ENCODE results near the gene TACO1. TPM values are rescaled to one million over a fixed set of nuclear protein-coding genes. Genes with fewer than 3 reads are reported as not detected.
A peak's percentile ranks its signal among the peaks of the same experiment; 100 is the strongest.

Gene TACO1
- total RNA-seq, 3 donors from 2014 or later (not counting 1 experiment from before 2014, with no cell fraction given), result 7.1 to 10.9 (median 9.2) TPM

DNA sequence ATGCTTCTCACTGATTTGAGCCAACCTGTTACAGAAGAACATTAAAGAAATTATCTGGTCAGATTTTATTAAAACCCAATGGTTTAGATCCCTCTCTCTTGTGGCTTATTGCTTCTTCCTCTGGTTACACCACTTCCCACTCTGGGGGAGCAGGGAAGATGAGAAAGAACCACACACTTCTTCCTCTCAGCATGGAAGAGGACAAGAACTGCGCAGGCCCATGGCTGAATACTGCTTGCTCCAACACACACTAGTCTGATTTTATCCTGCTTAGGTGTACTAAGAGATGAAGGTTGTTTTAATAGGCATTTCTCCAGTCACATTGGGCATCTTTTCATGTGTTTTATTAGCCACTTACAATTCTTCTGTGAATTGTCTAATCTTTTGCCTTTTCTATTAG lies 49.1 kb downstream of the TACO1 start:
- Mint-ChIP-seq H3K4me3 (no peak overlapping the region), H3K27me3 (ENCODE audit: low read depth in 2 of 2) (no peaks in the 10 kb centered on the region), H3K36me3 (peaks cover 8% of the 10 kb centered on the region), H3K9me3 (no peaks in the 10 kb centered on the region), H3K4me1 (peaks cover 11 to 21% of the 10 kb centered on the region in 2 donors), H3K27ac (no peak overlapping the region)
- intact Hi-C loops (cut with micrococcal nuclease), result no loop called here
- Histone ChIP-seq H3K36me3 (ENCODE audit: control insufficient read depth, insufficient read depth, low read length) (peaks cover 50% of the 10 kb centered on the region), H3K4me3 (ENCODE audit: low read length) (no peak overlapping the region), H3K27me3 (ENCODE audit: control insufficient read depth, insufficient read depth, low read length) (no peaks in the 10 kb centered on the region), H3K4me1 (ENCODE audit: control insufficient read depth, insufficient read depth, low read length) (peaks cover 16% of the 10 kb centered on the region), H3K27ac (ENCODE audit: low read length) (no peak overlapping the region), H3K9me3 (ENCODE audit: control insufficient read depth, insufficient read depth, low read length) (no peaks in the 10 kb centered on the region)
- TF ChIP-seq, protein P1, sequence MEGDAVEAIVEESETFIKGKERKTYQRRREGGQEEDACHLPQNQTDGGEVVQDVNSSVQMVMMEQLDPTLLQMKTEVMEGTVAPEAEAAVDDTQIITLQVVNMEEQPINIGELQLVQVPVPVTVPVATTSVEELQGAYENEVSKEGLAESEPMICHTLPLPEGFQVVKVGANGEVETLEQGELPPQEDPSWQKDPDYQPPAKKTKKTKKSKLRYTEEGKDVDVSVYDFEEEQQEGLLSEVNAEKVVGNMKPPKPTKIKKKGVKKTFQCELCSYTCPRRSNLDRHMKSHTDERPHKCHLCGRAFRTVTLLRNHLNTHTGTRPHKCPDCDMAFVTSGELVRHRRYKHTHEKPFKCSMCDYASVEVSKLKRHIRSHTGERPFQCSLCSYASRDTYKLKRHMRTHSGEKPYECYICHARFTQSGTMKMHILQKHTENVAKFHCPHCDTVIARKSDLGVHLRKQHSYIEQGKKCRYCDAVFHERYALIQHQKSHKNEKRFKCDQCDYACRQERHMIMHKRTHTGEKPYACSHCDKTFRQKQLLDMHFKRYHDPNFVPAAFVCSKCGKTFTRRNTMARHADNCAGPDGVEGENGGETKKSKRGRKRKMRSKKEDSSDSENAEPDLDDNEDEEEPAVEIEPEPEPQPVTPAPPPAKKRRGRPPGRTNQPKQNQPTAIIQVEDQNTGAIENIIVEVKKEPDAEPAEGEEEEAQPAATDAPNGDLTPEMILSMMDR (IDR thresholded peaks at IDR 0.05), result no peak
- DNase-seq (no peak), ATAC-seq (no peak)
- no CpG with 5 or more reads among the region's 1 CpG for WGBS (ENCODE audit: insufficient coverage)

DNA sequence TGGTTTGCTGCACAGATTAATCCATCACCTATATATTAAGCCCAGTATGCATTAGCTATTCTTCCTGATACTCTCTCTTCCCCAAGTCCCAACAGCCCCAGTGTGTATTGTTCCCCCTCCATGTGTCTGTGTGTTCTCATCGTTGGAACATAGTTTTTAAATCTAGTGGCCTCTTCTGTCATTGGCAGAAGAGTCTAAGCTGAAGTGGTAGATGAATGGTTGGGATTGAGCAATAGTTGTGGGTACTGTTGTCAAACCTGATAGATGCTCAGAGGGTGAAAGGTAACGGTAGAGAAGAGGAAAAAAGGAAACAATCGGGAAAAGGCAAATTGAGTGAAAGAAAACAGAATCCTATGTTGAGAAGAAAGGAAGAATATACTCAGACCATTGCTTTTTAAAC lies 51.4 kb downstream of the TACO1 start:
- Histone ChIP-seq H3K27me3 (ENCODE audit: control insufficient read depth, insufficient read depth, low read length) (no peaks in the 10 kb centered on the region), H3K27ac (ENCODE audit: low read length) (no peak overlapping the region), H3K4me1 (ENCODE audit: control insufficient read depth, insufficient read depth, low read length) (peaks cover 7% of the 10 kb centered on the region), H3K9me3 (ENCODE audit: control insufficient read depth, insufficient read depth, low read length) (no peaks in the 10 kb centered on the region), H3K4me3 (ENCODE audit: low read length) (no peak overlapping the region), H3K36me3 (ENCODE audit: control insufficient read depth, insufficient read depth, low read length) (peaks cover 36% of the 10 kb centered on the region)
- 55% methylated on average over 3 of the region's 3 CpGs for WGBS (ENCODE audit: insufficient coverage)
- Mint-ChIP-seq H3K9me3 (no peaks in the 10 kb centered on the region), H3K4me1 (peaks cover 0 to 10% of the 10 kb centered on the region in 2 donors), H3K27me3 (ENCODE audit: low read depth in 2 of 2) (no peaks in the 10 kb centered on the region), H3K27ac (peak overlapping the region in 1 of 2 donors; percentile 9), H3K4me3 (no peak overlapping the region), H3K36me3 (peaks cover 8% of the 10 kb centered on the region)
- intact Hi-C loops (cut with micrococcal nuclease), result no loop called here
- ATAC-seq, result no peak
- TF ChIP-seq, protein P1 (IDR thresholded peaks at IDR 0.05), result no peak
- no peak for DNase-seq

GRCh38 chr17:63653050-63653449 lies 52.4 kb downstream of the TACO1 start:
- H3K9me3 Mint-ChIP-seq, result no peaks in the 10 kb centered on the region
- DNase-seq (no peak), ATAC-seq (no peak)
- Histone ChIP-seq H3K27me3 (ENCODE audit: control insufficient read depth, insufficient read depth, low read length) (no peaks in the 10 kb centered on the region), H3K4me3 (ENCODE audit: low read length) (no peak overlapping the region), H3K27ac (ENCODE audit: low read length) (no peak overlapping the region), H3K9me3 (ENCODE audit: control insufficient read depth, insufficient read depth, low read length) (no peaks in the 10 kb centered on the region), H3K36me3 (ENCODE audit: control insufficient read depth, insufficient read depth, low read length) (peaks cover 35% of the 10 kb centered on the region), H3K4me1 (ENCODE audit: control insufficient read depth, insufficient read depth, low read length) (peaks cover 7% of the 10 kb centered on the region)
- H3K27ac Mint-ChIP-seq, result no peak overlapping the region
- 80% methylated on average over 2 of the region's 2 CpGs for WGBS (ENCODE audit: insufficient coverage)
- H3K27me3 Mint-ChIP-seq (ENCODE audit: low read depth in 2 of 2), result no peaks in the 10 kb centered on the region
- TF ChIP-seq, protein P1 (IDR thresholded peaks at IDR 0.05), result no peak
- intact Hi-C loops (cut with micrococcal nuclease), result no loop called here
- H3K4me1 Mint-ChIP-seq, result peaks cover 0 to 10% of the 10 kb centered on the region in 2 donors
- H3K4me3 Mint-ChIP-seq, result no peak overlapping the region
- H3K36me3 Mint-ChIP-seq, result peaks cover 8% of the 10 kb centered on the region

DNA sequence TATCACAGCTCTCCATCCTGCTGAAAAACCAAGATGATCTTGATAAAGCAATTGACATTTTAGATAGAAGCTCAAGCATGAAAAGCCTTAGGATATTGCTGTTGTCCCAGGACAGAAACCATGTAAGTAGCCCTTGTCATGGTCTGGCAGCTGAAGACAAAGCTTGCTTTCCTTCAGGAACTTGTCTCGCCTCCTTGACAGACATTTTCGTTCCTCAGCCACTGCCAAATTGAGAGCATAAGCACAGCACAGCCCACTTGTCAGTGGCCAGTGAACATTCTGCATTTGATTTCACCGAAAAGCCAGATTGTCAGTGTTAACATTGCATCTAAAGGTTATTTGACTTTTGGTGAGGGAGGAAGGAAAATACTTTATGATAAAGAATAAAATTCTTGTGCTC lies 57.1 kb downstream of the TACO1 start:
- 92% methylated on average over 3 of the region's 3 CpGs for WGBS (ENCODE audit: insufficient coverage)
- no peak overlapping the region for H3K27ac ChIP-seq (ENCODE audit: low read length)
- no peaks in the 10 kb centered on the region for H3K27me3 Mint-ChIP-seq (ENCODE audit: low read depth in 2 of 2)
- DNase-seq, result no peak
- H3K4me1 ChIP-seq (ENCODE audit: control insufficient read depth, insufficient read depth, low read length), result no peaks in the 10 kb centered on the region
- peaks cover 25% of the 10 kb centered on the region for H3K36me3 Mint-ChIP-seq
- H3K27me3 ChIP-seq (ENCODE audit: control insufficient read depth, insufficient read depth, low read length), result no peaks in the 10 kb centered on the region
- H3K9me3 Mint-ChIP-seq, result no peaks in the 10 kb centered on the region
- TF ChIP-seq, protein P1 (IDR thresholded peaks at IDR 0.05), result no peak
- no peaks in the 10 kb centered on the region for H3K4me1 Mint-ChIP-seq
- H3K9me3 ChIP-seq (ENCODE audit: control insufficient read depth, insufficient read depth, low read length), result no peaks in the 10 kb centered on the region
- no peak for ATAC-seq
- H3K4me3 Mint-ChIP-seq, result no peak overlapping the region
- H3K4me3 ChIP-seq (ENCODE audit: low read length), result no peak overlapping the region
- H3K27ac Mint-ChIP-seq, result no peak overlapping the region
- peaks cover 53% of the 10 kb centered on the region for H3K36me3 ChIP-seq (ENCODE audit: control insufficient read depth, insufficient read depth, low read length)
- intact Hi-C loops (cut with micrococcal nuclease), result no loop called here

All from natural killer cell (primary cell).